Measurements from ENCODE around the gene ZFP36L1. TPM values are rescaled to one million over a fixed set of nuclear protein-coding genes. Genes with fewer than 3 reads are reported as not detected.

The ZFP36L1 gene
- total RNA-seq, 1 donor from 2014 or later: 106 TPM

GRCh38 chr14:68781161-68782021, 11.5 kb downstream of the ZFP36L1 start:
- peak; percentile 90 for DNase-seq
- peak overlapping the region; percentile 95 for H3K27ac Mint-ChIP-seq
- peaks cover 8% of the 10 kb centered on the region for H3K36me3 Mint-ChIP-seq (ENCODE audit: low read depth)
- H3K27me3 Mint-ChIP-seq: no peaks in the 10 kb centered on the region
- intact Hi-C loops (cut with micrococcal nuclease): loop anchor here (1.0 to 5.0 kb wide), 7 partner anchors 9 to 414 kb away; no protein-coding TSS in a partner anchor
- H3K4me3 Mint-ChIP-seq: peak overlapping the region; percentile 76
- H3K9me3 Mint-ChIP-seq: no peaks in the 10 kb centered on the region
- H3K4me1 Mint-ChIP-seq: peaks cover 71% of the 10 kb centered on the region

- Mint-ChIP-seq H3K4me1 (peaks cover 64% of the 10 kb centered on the region), H3K9me3 (no peaks in the 10 kb centered on the region), H3K4me3 (peak overlapping the region; percentile 76), H3K36me3 (ENCODE audit: low read depth) (peaks cover 6% of the 10 kb centered on the region), H3K27ac (peak overlapping the region; percentile 95), H3K27me3 (no peaks in the 10 kb centered on the region)
- peak; percentile 84 for DNase-seq
- intact Hi-C loops (cut with micrococcal nuclease): loop anchor here (1.0 to 5.0 kb wide), 6 partner anchors 9 to 413 kb away; no protein-coding TSS in a partner anchor
Measured at GRCh38 chr14:68780358-68781160, 12.3 kb downstream of the ZFP36L1 start.

- H3K36me3 Mint-ChIP-seq (ENCODE audit: low read depth): peaks cover 5% of the 10 kb centered on the region
- intact Hi-C loops (cut with micrococcal nuclease): loop anchor here (1.0 to 5.0 kb wide), 6 partner anchors 9 to 413 kb away; no protein-coding TSS in a partner anchor
- H3K27ac Mint-ChIP-seq: peak overlapping the region; percentile 95
- peak; percentile 86 for DNase-seq
- H3K4me3 Mint-ChIP-seq: peak overlapping the region; percentile 76
- H3K9me3 Mint-ChIP-seq: no peaks in the 10 kb centered on the region
- no peaks in the 10 kb centered on the region for H3K27me3 Mint-ChIP-seq
- H3K4me1 Mint-ChIP-seq: peaks cover 57% of the 10 kb centered on the region
Measured at GRCh38 chr14:68779761-68780323, 13.0 kb downstream of the ZFP36L1 start.

- Mint-ChIP-seq H3K4me1 (peaks cover 53% of the 10 kb centered on the region), H3K4me3 (no peak overlapping the region), H3K36me3 (ENCODE audit: low read depth) (peaks cover 6% of the 10 kb centered on the region), H3K27ac (no peak overlapping the region), H3K9me3 (no peaks in the 10 kb centered on the region), H3K27me3 (no peaks in the 10 kb centered on the region)
- intact Hi-C loops (cut with micrococcal nuclease): no loop called here
- no peak for DNase-seq
Measured at GRCh38 chr14:68777644-68778043, 15.2 kb downstream of the ZFP36L1 start.

- Mint-ChIP-seq H3K27me3 (no peaks in the 10 kb centered on the region), H3K9me3 (no peaks in the 10 kb centered on the region), H3K4me3 (no peak overlapping the region), H3K36me3 (ENCODE audit: low read depth) (peaks cover 6% of the 10 kb centered on the region), H3K27ac (no peak overlapping the region), H3K4me1 (peaks cover 49% of the 10 kb centered on the region)
- no peak for DNase-seq
- intact Hi-C loops (cut with micrococcal nuclease): no loop called here
Measured at GRCh38 chr14:68775614-68776126, 17.2 kb downstream of the ZFP36L1 start.

GRCh38 chr14:68774771-68775613, 17.9 kb downstream of the ZFP36L1 start:
- no peak for DNase-seq
- Mint-ChIP-seq H3K27ac (no peak overlapping the region), H3K9me3 (no peaks in the 10 kb centered on the region), H3K27me3 (no peaks in the 10 kb centered on the region), H3K4me1 (peaks cover 44% of the 10 kb centered on the region), H3K36me3 (ENCODE audit: low read depth) (peaks cover 6% of the 10 kb centered on the region), H3K4me3 (no peak overlapping the region)
- intact Hi-C loops (cut with micrococcal nuclease): no loop called here

- Mint-ChIP-seq H3K27ac (no peak overlapping the region), H3K27me3 (no peaks in the 10 kb centered on the region)
Measured at GRCh38 chr14:68772761-68773381, 20.0 kb downstream of the ZFP36L1 start.

GRCh38 chr14:68771631-68772030, 21.2 kb downstream of the ZFP36L1 start:
- Mint-ChIP-seq H3K4me1 (peaks cover 29% of the 10 kb centered on the region), H3K27me3 (no peaks in the 10 kb centered on the region), H3K36me3 (ENCODE audit: low read depth) (peaks cover 6% of the 10 kb centered on the region), H3K27ac (peak overlapping the region; percentile 82), H3K4me3 (peak overlapping the region; percentile 50), H3K9me3 (no peaks in the 10 kb centered on the region)
- intact Hi-C loops (cut with micrococcal nuclease): loop anchor here (1.0 kb wide), 1 partner anchor 9 kb away; no protein-coding TSS in a partner anchor
- DNase-seq: peak; percentile 80

More at GRCh38 chr14:68772761-68773381, 20.0 kb downstream of the ZFP36L1 start:
- no peaks in the 10 kb centered on the region for H3K9me3 Mint-ChIP-seq
- intact Hi-C loops (cut with micrococcal nuclease): no loop called here
- peaks cover 6% of the 10 kb centered on the region for H3K36me3 Mint-ChIP-seq (ENCODE audit: low read depth)
- H3K4me1 Mint-ChIP-seq: peaks cover 26% of the 10 kb centered on the region
- H3K4me3 Mint-ChIP-seq: no peak overlapping the region
- no peak for DNase-seq

GRCh38 chr14:68770553-68771286, 22.1 kb downstream of the ZFP36L1 start:
- Mint-ChIP-seq H3K4me1 (peaks cover 28% of the 10 kb centered on the region), H3K27me3 (no peaks in the 10 kb centered on the region), H3K27ac (peak overlapping the region; percentile 82), H3K4me3 (no peak overlapping the region), H3K9me3 (no peaks in the 10 kb centered on the region), H3K36me3 (ENCODE audit: low read depth) (peaks cover 4% of the 10 kb centered on the region)
- intact Hi-C loops (cut with micrococcal nuclease): loop anchor here (1.0 kb wide), 1 partner anchor 10 kb away; no protein-coding TSS in a partner anchor
- no peak for DNase-seq

- no peak overlapping the region for H3K4me3 Mint-ChIP-seq
- no peak overlapping the region for H3K27ac Mint-ChIP-seq
- peaks cover 33% of the 10 kb centered on the region for H3K4me1 Mint-ChIP-seq
- DNase-seq: no peak
- H3K9me3 Mint-ChIP-seq: no peaks in the 10 kb centered on the region
- intact Hi-C loops (cut with micrococcal nuclease): no loop called here
- peaks cover 2% of the 10 kb centered on the region for H3K36me3 Mint-ChIP-seq (ENCODE audit: low read depth)
- no peaks in the 10 kb centered on the region for H3K27me3 Mint-ChIP-seq
Measured at GRCh38 chr14:68770051-68770450, 22.8 kb downstream of the ZFP36L1 start.

GRCh38 chr14:68768316-68768715, 24.6 kb downstream of the ZFP36L1 start:
- DNase-seq: no peak
- Mint-ChIP-seq H3K4me1 (peaks cover 30% of the 10 kb centered on the region), H3K4me3 (no peak overlapping the region), H3K36me3 (ENCODE audit: low read depth) (no peaks in the 10 kb centered on the region), H3K9me3 (no peaks in the 10 kb centered on the region), H3K27me3 (no peaks in the 10 kb centered on the region), H3K27ac (no peak overlapping the region)
- intact Hi-C loops (cut with micrococcal nuclease): no loop called here

- H3K27me3 Mint-ChIP-seq: peaks cover 2% of the 10 kb centered on the region
- no peak overlapping the region for H3K4me3 Mint-ChIP-seq
- intact Hi-C loops (cut with micrococcal nuclease): no loop called here
- no peak overlapping the region for H3K27ac Mint-ChIP-seq
- no peaks in the 10 kb centered on the region for H3K36me3 Mint-ChIP-seq (ENCODE audit: low read depth)
- no peak for DNase-seq
- H3K9me3 Mint-ChIP-seq: no peaks in the 10 kb centered on the region
- H3K4me1 Mint-ChIP-seq: peaks cover 26% of the 10 kb centered on the region
Measured at GRCh38 chr14:68767248-68767645, 25.6 kb downstream of the ZFP36L1 start.

Data from activated CD4-positive, alpha-beta T cell treated with anti-CD3 and anti-CD28 coated beads, Interleukin-2, amount 10 ng/mL, durations not matched to agents 24 days and 14 days (primary cell).